ENCODE data around the gene CBX5.

The CBX5 gene

DNA sequence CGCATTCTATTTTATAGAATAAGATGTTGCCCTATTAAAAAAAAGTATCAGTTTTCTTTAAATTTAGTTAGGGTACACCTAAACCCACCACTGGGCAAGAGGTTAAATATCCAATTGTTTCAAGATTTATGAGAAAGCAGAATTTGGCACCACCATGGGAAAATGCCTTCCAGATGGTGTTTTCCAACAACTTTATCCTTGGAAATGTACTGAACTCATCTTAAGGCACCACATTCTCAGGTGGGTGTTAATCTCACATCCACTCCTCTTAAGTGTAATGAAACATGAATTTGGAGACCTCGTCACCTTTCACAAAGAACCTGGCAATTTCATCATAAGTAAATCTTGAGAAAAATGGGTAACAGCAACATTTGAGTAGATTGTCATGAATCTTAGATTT lies 13.1 kb downstream of the CBX5 start:
- no peak overlapping the region for H3K27ac ChIP-seq
- no peak overlapping the region for H3K4me3 ChIP-seq
- no peak for DNase-seq (ENCODE audit: low spot score)
- TF ChIP-seq CTCF (IDR thresholded peaks at IDR 0.05) = no peak

- DNase-seq (ENCODE audit: low spot score) = no peak
- no peak overlapping the region for H3K4me3 ChIP-seq
- no peak for TF ChIP-seq CTCF (IDR thresholded peaks at IDR 0.05)
- no peak overlapping the region for H3K27ac ChIP-seq
Observed at GRCh38 chr12:54265364-54265812, 14.5 kb downstream of the CBX5 start.

GRCh38 chr12:54262403-54262925 lies 17.5 kb downstream of the CBX5 start:
- no peak for DNase-seq (ENCODE audit: low spot score)
- H3K4me3 ChIP-seq = no peak overlapping the region
- TF ChIP-seq CTCF (IDR thresholded peaks at IDR 0.05) = no peak
- no peak overlapping the region for H3K27ac ChIP-seq

DNA sequence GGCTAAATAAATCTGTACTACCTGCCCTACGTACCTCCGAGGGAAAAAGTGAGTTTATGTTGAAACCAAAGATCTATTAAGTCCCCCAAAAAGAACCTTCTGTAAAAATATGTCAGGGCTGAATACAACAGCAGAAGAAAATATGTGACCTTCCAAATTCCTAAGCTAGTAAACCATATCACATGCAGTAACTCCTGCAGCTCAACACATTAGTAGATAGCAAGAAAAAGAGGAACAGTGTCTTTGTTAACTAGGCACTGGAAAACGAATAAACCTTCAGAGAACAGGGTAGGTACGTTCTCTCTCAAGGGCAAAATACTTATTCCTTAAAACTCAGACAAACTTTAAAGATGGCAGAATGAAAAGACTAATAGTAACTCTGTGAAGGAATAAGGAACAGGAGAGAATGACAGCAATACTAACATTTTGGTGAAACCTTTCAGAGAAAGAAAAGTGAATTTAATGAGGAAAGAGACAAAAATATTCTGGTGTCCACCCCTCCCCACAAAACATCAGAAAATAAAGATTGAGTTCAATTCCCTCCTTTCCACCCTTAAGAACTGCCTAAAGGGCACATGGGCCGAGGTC lies 18.0 kb downstream of the CBX5 start:
- DNase-seq (ENCODE audit: low spot score) = no peak
- no peak overlapping the region for H3K27ac ChIP-seq
- no peak for TF ChIP-seq CTCF (IDR thresholded peaks at IDR 0.05)
- no peak overlapping the region for H3K4me3 ChIP-seq

DNA sequence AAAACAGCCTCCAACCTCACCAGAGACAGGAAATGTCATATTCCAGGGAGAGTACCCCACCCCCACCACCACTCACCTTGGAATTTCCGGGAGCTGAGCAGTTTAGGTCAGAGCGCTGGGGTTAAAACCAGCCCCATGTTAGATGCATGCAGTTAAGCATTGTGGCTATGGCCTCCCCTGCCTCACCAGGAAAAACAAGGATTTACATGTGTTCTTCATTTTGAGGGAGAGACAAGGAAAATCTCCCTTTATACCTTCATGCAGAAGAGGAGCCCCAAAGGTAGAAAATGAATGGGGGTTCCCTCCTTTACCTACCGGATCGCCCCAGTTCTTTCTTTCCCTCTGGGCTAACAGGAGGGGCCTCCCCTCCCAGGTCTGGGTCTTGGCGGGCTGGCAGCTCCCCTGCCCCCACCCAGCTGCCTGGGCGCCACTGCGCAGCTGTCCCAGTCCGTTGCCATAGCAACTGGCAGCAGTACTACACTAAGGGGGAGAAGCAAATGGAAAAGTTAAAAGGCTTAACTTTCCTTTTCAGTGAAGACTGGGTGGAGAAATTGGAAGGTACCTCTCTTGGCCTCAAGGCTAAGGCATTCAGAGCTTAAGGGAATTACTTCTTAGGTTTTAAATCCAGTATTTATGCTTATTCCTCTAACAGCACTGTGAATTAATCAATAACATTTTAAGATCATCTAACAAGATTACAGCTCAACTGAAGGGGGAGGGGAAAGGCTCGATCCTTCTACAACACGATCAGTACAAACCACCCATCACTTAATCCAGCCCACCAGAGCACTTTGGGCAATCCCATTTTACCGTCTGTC lies 20.5 kb downstream of the CBX5 start:
- DNase-seq (ENCODE audit: low spot score) = peak; percentile 79
- Histone ChIP-seq H3K27ac (peak overlapping the region; percentile 74 to 85), H3K4me3 (peak overlapping the region; percentile 66)
- TF ChIP-seq CTCF (IDR thresholded peaks at IDR 0.05) = no peak

- DNase-seq (ENCODE audit: low spot score) = no peak
- no peak overlapping the region for H3K4me3 ChIP-seq
Observed at GRCh38 chr12:54258201-54258681, 21.7 kb downstream of the CBX5 start.

More at GRCh38 chr12:54258201-54258681, 21.7 kb downstream of the CBX5 start:
- TF ChIP-seq CTCF (IDR thresholded peaks at IDR 0.05) = no peak
- H3K27ac ChIP-seq = peak overlapping the region; percentile 53 to 74

Measured in coronary artery (tissue), 2 donors.